ENCODE measurements around the gene PRSS50. TPM values are rescaled to one million over a fixed set of nuclear protein-coding genes. Genes with fewer than 3 reads are reported as not detected.

PRSS50 gene
- polyA plus RNA-seq, 1 of the 3 experiments (the other 2 are of a cell fraction), result not detected

DNA sequence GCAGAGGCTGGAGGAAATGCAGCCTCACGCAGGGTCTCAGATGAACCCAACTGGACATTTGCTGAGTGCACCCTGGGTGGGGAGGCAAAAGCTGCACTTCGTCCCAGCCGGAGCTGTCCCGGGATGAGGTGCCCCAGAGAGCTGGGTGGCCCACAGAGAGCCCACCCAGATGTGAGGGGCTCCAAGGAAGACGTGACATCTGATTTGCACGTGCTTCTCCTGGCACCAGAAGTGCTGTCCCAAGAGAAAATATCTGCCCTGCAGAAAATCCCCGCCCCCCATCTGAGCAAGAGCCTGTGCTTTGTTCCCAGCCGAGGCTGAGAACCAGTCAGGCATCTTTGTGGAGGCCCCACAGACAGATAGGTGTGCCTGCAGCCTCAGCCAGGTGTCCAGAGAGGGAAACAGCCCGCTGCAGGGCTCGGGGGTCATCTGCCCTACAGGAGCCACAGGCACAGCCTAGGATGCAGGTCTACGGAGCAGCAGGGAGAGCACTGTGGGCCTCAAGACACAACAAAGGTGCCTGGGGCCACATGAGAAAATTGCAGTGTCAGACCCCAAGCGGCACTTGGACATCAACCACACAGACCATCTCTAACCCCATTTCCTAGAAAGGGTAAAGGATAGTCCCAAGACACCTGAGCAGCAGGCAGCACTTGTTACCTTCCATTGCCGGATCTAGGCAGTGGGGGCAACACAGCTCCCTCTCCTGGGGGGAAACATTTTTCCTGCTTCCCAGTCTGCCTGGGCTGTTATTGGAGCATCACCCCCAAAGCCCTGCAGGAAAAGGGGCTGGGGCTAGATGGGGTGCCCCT is 10.7 kb downstream of the PRSS50 start:
- CTCF ChIA-PET, result interaction anchor here (0.7 to 5.6 kb wide), 11 partner anchors 8 to 218 kb away, joined by 3 to 48 read pairs (median 14); partner anchors contain the start of gene MYL3
- Histone ChIP-seq H3K4me1 (ENCODE audit: control insufficient read depth in 1 of 2, insufficient read depth in 2 of 2, low read depth in 1 of 2, low read length in 1 of 2) (peaks cover 0 to 20% of the 10 kb centered on the region in 2 experiments; a peak in 1 of 4 replicates), H3K4me2 (no peak overlapping the region), H3K27me3 (ENCODE audit: insufficient read depth) (peaks cover 7% of the 10 kb centered on the region), H3K27ac (ENCODE audit: low read depth in 2 of 2, low read length in 1 of 2) (no peak overlapping the region), H3K4me3 (ENCODE audit: low read depth in 2 of 2, low read length in 1 of 2) (no peak overlapping the region), H3F3A (replicated peaks; ENCODE audit: insufficient read depth) (no peaks in the 10 kb centered on the region), H3K79me2 (ENCODE audit: insufficient read depth) (no peaks in the 10 kb centered on the region), H3K9me3 (no peaks in the 10 kb centered on the region), H3K36me3 (replicated peaks in 1 of 2; ENCODE audit: control insufficient read depth in 1 of 2, insufficient read depth in 2 of 2, low read length in 1 of 2) (no peaks in the 10 kb centered on the region), H4K20me1 (ENCODE audit: insufficient read depth) (no peaks in the 10 kb centered on the region), H3K9me2 (no peaks in the 10 kb centered on the region), H3K9ac (no peak overlapping the region), H2AFZ (ENCODE audit: low read depth) (no peak overlapping the region)
- WGBS (ENCODE audit: low lambda C conversion rate), result 85% methylated on average over 7 of the region's 13 CpGs
- no peak for DNase-seq
- POLR2A ChIA-PET, result no interaction called here
- TF ChIP-seq TCF12 (IDR thresholded peaks at IDR 0.05) (no peak), ELF1 (IDR thresholded peaks at IDR 0.05) (no peak), RXRA (IDR thresholded peaks at IDR 0.05; ENCODE audit: borderline replicate concordance, low read depth) (no peak), NRF1 (IDR thresholded peaks at IDR 0.05; ENCODE audit: low read depth, low read length) (no peak), MXI1 (IDR thresholded peaks at IDR 0.05; ENCODE audit: low read depth, low read length) (no peak)
- TF ChIP-seq, protein P1, sequence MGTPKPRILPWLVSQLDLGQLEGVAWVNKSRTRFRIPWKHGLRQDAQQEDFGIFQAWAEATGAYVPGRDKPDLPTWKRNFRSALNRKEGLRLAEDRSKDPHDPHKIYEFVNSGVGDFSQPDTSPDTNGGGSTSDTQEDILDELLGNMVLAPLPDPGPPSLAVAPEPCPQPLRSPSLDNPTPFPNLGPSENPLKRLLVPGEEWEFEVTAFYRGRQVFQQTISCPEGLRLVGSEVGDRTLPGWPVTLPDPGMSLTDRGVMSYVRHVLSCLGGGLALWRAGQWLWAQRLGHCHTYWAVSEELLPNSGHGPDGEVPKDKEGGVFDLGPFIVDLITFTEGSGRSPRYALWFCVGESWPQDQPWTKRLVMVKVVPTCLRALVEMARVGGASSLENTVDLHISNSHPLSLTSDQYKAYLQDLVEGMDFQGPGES (IDR thresholded peaks at IDR 0.05; ENCODE audit: low read depth, low read length), result no peak

DNA sequence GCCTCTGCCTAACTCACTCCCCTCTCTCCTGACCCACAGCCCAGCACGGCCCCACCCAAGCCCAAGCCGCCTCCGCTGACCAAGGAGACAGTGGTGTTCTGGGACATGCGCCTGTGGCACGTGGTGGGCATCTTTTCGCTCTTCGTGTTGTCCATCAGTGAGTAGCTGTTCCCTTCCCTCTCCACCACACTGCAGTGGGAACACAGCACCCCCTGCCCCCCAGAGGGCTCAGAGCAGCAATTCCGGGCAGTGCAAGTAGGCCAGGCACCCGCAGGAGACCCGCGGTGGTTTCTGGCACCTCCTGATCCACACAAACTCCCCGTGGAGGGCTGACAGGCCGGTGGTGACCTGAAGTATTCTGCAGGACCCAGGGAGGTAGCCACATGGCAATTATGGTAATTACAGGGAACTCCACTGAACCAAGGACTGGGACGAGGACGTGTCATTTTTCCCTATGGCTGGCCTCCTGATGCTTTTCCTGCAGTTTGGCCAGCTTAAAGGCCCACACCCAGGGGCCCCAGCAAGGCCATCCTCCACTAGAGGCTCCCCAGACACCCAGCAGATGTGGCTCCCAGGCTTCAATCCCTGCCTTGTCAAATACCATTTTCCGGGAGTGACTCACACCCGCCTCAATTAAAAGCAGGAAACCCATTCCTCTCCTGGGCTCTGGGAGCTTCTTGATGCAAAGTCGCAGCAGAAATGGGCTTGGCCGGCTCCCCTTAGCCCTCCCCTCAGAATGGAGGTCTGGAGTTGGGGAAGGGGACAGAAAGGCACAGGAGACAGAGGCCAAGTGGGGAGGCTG is 11.7 kb downstream of the PRSS50 start:
- WGBS (ENCODE audit: low lambda C conversion rate), result 66% methylated on average over 12 of the region's 19 CpGs
- Histone ChIP-seq H3K4me2 (no peak overlapping the region), H3K9ac (no peak overlapping the region), H3K4me3 (ENCODE audit: low read depth in 2 of 2, low read length in 1 of 2) (no peak overlapping the region), H2AFZ (ENCODE audit: low read depth) (no peak overlapping the region), H3K27ac (ENCODE audit: low read depth in 2 of 2, low read length in 1 of 2) (no peak overlapping the region), H3K9me2 (no peaks in the 10 kb centered on the region), H3F3A (replicated peaks; ENCODE audit: insufficient read depth) (no peaks in the 10 kb centered on the region), H3K9me3 (no peaks in the 10 kb centered on the region), H3K79me2 (ENCODE audit: insufficient read depth) (no peaks in the 10 kb centered on the region), H3K36me3 (replicated peaks in 1 of 2; ENCODE audit: control insufficient read depth in 1 of 2, insufficient read depth in 2 of 2, low read length in 1 of 2) (no peaks in the 10 kb centered on the region), H4K20me1 (ENCODE audit: insufficient read depth) (no peaks in the 10 kb centered on the region), H3K4me1 (ENCODE audit: control insufficient read depth in 1 of 2, insufficient read depth in 2 of 2, low read depth in 1 of 2, low read length in 1 of 2) (peaks cover 0 to 26% of the 10 kb centered on the region in 2 experiments; a peak in 1 of 4 replicates), H3K27me3 (ENCODE audit: insufficient read depth) (peaks cover 14% of the 10 kb centered on the region)
- no peak for DNase-seq
- ChIA-PET POLR2A (no interaction called here), CTCF (interaction anchor here (0.6 to 5.6 kb wide), 23 partner anchors 9 to 555 kb away, joined by 3 to 48 read pairs (median 5); partner anchors contain the start of gene MYL3)
- TF ChIP-seq FOXJ3 (CRISPR knock-in tag; IDR thresholded peaks at IDR 0.05) (no peak), JUND (IDR thresholded peaks at IDR 0.05) (no peak), FOSL2 (IDR thresholded peaks at IDR 0.05; ENCODE audit: borderline replicate concordance, low read depth) (no peak), ELF1 (IDR thresholded peaks at IDR 0.05) (no peak)
- TF ChIP-seq, protein P1 (IDR thresholded peaks at IDR 0.05; ENCODE audit: low read depth, low read length), result no peak
- TF ChIP-seq, protein P2, sequence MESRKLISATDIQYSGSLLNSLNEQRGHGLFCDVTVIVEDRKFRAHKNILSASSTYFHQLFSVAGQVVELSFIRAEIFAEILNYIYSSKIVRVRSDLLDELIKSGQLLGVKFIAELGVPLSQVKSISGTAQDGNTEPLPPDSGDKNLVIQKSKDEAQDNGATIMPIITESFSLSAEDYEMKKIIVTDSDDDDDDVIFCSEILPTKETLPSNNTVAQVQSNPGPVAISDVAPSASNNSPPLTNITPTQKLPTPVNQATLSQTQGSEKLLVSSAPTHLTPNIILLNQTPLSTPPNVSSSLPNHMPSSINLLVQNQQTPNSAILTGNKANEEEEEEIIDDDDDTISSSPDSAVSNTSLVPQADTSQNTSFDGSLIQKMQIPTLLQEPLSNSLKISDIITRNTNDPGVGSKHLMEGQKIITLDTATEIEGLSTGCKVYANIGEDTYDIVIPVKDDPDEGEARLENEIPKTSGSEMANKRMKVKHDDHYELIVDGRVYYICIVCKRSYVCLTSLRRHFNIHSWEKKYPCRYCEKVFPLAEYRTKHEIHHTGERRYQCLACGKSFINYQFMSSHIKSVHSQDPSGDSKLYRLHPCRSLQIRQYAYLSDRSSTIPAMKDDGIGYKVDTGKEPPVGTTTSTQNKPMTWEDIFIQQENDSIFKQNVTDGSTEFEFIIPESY (IDR thresholded peaks at IDR 0.05; ENCODE audit: borderline replicate concordance, low read depth), result no peak
